Kidney capillary endothelial cell (primary cell): Measurements from ENCODE around the gene TCEA2.
"Not testable (repeated sequence)": the region's sequence is repeated elsewhere in the genome, so short reads cannot be mapped to it uniquely, and the experiment has no call there.

Experiments
- DNase-seq: peaks from one replicate; pipeline ENCODE4 v3.0.0-alpha.2; 2018; ENCODE audit warnings: low spot score

TCEA2 gene

GRCh38 chr20:64077876-64078551 is 15.0 kb downstream of the TCEA2 start:
- no peak for DNase-seq

GRCh38 chr20:64078934-64079272 is 15.9 kb downstream of the TCEA2 start:
- DNase-seq, result no peak

- DNase-seq, result peak; percentile 50
Measured at GRCh38 chr20:64079273-64080012, 16.4 kb downstream of the TCEA2 start, which contains the start of gene RGS19. Gene RGS19, minus strand, starts transcription at chr20:64079518. Its CDS starts 2,632 bp downstream, at chr20:64076886.

GRCh38 chr20:64080013-64080812 is 17.2 kb downstream of the TCEA2 start, which contains the start of gene OPRL1:
Gene OPRL1, plus strand, starts transcription at chr20:64080082. Its CDS starts 12,639 bp downstream, at chr20:64092721.
- no peak for DNase-seq

- DNase-seq, result no peak
Measured at GRCh38 chr20:64080813-64081623, 18.0 kb downstream of the TCEA2 start.

- no peak for DNase-seq
Measured at GRCh38 chr20:64081624-64081964, 18.6 kb downstream of the TCEA2 start.

GRCh38 chr20:64082126-64082731 is 19.2 kb downstream of the TCEA2 start:
- no peak for DNase-seq

GRCh38 chr20:64082820-64083377 is 19.9 kb downstream of the TCEA2 start:
- no peak for DNase-seq

GRCh38 chr20:64083378-64083803 is 20.4 kb downstream of the TCEA2 start:
- DNase-seq, result peak; percentile 53

- no peak for DNase-seq
Measured at GRCh38 chr20:64083804-64084684, 21.0 kb downstream of the TCEA2 start, which contains the start of gene LKAAEAR1. Gene LKAAEAR1, minus strand, starts transcription at chr20:64084398. Its CDS starts 179 bp downstream, at chr20:64084219.

GRCh38 chr20:64084685-64085152 is 21.7 kb downstream of the TCEA2 start:
- DNase-seq, result no peak

- no peak for DNase-seq
Measured at GRCh38 chr20:64086801-64087200, 23.8 kb downstream of the TCEA2 start.

GRCh38 chr20:64087226-64087825 is 24.3 kb downstream of the TCEA2 start:
- not testable (repeated sequence) for DNase-seq

- not testable (repeated sequence) for DNase-seq
Measured at GRCh38 chr20:64088586-64088985, 25.6 kb downstream of the TCEA2 start.

- no peak for DNase-seq
Measured at GRCh38 chr20:64090165-64090564, 27.2 kb downstream of the TCEA2 start.

GRCh38 chr20:64091340-64091739 is 28.3 kb downstream of the TCEA2 start:
- no peak for DNase-seq

GRCh38 chr20:64091770-64092169 is 28.8 kb downstream of the TCEA2 start:
- no peak for DNase-seq

- no peak for DNase-seq
Measured at GRCh38 chr20:64092258-64093012, 29.4 kb downstream of the TCEA2 start.
